Stimulated activated naive CD8-positive, alpha-beta T cell treated with anti-CD3 and anti-CD28 coated beads, Interleukin-15, amount 100 ng/mL, for 72 hours (primary cell): ENCODE measurements around the gene S100Z.
A peak's percentile ranks its signal among the peaks of the same experiment; 100 is the strongest.
"Not testable (repeated sequence)": the region's sequence is repeated elsewhere in the genome, so short reads cannot be mapped to it uniquely, and the experiment has no call there.

ENCODE experiments used
- ATAC-seq: fragments of 150-1000 bp; cut with Tn5 transposase; 2 replicates; pipeline ENCODE4 v1.10.0; 2021; ENCODE audit warnings: mild to moderate bottlenecking, moderate library complexity
- DNase-seq, 2 donors: peaks; one replicate each; pipeline ENCODE4 v3.0.0; 2021 to 2022
- H3K27ac Mint-ChIP-seq, 2 donors: one replicate each; pipeline ENCODE4 v1.8.0; 2022; ENCODE audit warnings: mild to moderate bottlenecking in 2 of 2, mixed read lengths in 2 of 2, moderate library complexity in 2 of 2
- H3K27me3 Mint-ChIP-seq: one replicate; pipeline ENCODE4 v1.8.0; 2022; ENCODE audit warnings: mixed read lengths
- H3K4me1 Mint-ChIP-seq: one replicate; pipeline ENCODE4 v1.8.0; 2022; ENCODE audit warnings: mild to moderate bottlenecking, mixed read lengths
- H3K4me3 Mint-ChIP-seq, 2 donors: one replicate each; pipeline ENCODE4 v1.8.0; 2022; ENCODE audit warnings: mild to moderate bottlenecking in 2 of 2, mixed read lengths in 2 of 2, moderate library complexity in 1 of 2
- H3K9me3 Mint-ChIP-seq, 2 donors: one replicate each; pipeline ENCODE4 v1.8.0; 2022; ENCODE audit warnings: mixed read lengths in 2 of 2

The S100Z gene

GRCh38 chr5:76849419-76850291 is at the start of gene S100Z:
TSS of gene S100Z (plus strand) at chr5:76850014. CDS start at chr5:76875360, 25,346 bp downstream.
- peak in 1 of 2 donors; percentile 26 for DNase-seq
- no peaks in the 10 kb centered on the region for H3K9me3 Mint-ChIP-seq

GRCh38 chr5:76800579-76800978 is 49.2 kb upstream of the S100Z start:
- H3K4me1 Mint-ChIP-seq = no peaks in the 10 kb centered on the region
- DNase-seq = no peak
- no peaks in the 10 kb centered on the region for H3K9me3 Mint-ChIP-seq
- ATAC-seq = no peak
- H3K27me3 Mint-ChIP-seq = peaks cover 18% of the 10 kb centered on the region
- no peak overlapping the region for H3K4me3 Mint-ChIP-seq
- H3K27ac Mint-ChIP-seq = peak overlapping the region in 1 of 2 donors; percentile 6

More at GRCh38 chr5:76849419-76850291, at the start of gene S100Z:
- peak within 1 kb of the TSS; percentile 0 to 6 for H3K4me3 Mint-ChIP-seq
- ATAC-seq = peak; percentile 78
- peak within 1 kb of the TSS; percentile 4 to 14 for H3K27ac Mint-ChIP-seq
- H3K27me3 Mint-ChIP-seq = no peaks in the 10 kb centered on the region
- peaks cover 15% of the 10 kb centered on the region for H3K4me1 Mint-ChIP-seq

DNA sequence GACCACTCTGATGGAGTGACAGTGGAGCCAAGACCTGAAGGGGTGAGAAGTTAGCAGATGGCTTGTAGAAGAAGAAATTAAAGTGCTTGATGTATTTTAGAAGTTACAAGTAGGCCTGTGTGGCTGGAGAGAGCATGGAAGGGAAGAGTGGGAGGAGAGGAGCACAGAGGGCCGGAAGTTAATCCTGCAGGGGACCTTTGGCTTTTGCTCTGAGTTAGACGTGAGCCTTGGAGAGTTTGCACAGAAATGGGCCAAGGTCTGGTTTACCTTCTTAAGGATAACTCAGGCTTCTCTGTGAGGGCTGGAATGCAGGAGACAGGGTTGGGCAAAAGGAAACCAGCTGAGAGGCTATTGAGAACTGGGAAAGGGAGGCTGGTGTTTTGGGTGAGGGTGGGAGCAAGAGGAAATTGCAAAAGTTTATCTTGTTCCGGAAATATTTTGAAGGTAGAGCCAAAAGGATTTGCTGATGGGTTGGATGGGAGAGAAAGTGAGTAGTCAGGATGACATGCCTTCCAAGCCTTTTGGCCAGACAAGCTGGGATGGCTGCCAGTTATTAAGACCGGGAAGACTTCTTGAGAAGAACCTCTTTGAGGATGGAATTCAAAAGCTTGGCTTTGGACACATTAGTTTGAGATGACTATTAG is 48.5 kb upstream of the S100Z start:
- ATAC-seq (no peak), DNase-seq (no peak)
- no peaks in the 10 kb centered on the region for H3K4me1 Mint-ChIP-seq
- H3K27ac Mint-ChIP-seq = peak overlapping the region in 1 of 2 donors; percentile 19
- no peak overlapping the region for H3K4me3 Mint-ChIP-seq
- peaks cover 18% of the 10 kb centered on the region for H3K27me3 Mint-ChIP-seq
- no peaks in the 10 kb centered on the region for H3K9me3 Mint-ChIP-seq

GRCh38 chr5:76801803-76802195 is 48.0 kb upstream of the S100Z start:
- Mint-ChIP-seq H3K4me1 (no peaks in the 10 kb centered on the region), H3K9me3 (no peaks in the 10 kb centered on the region), H3K27ac (no peak overlapping the region), H3K27me3 (peaks cover 18% of the 10 kb centered on the region), H3K4me3 (no peak overlapping the region)
- ATAC-seq = no peak
- no peak for DNase-seq

DNA sequence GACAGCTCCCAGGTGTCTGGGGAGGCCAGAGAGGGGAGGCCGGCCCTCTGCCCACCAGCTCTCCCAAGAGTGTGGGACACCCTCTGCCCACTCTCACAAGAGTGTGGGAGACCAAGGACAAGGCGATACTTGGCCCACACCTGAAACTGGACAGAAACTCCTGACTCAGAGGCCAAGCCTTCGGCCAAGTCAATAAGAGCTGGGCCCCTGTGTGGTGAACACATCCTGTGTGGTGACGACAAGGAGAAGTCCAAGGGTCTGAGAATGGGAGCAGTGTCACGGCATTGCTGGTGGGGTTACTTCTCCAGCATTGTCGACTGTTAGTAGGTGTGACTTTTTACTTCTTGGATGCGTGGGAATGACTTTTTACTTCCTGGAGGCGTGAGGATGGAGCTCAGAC is 45.5 kb upstream of the S100Z start:
- Mint-ChIP-seq H3K4me1 (no peaks in the 10 kb centered on the region), H3K9me3 (no peaks in the 10 kb centered on the region), H3K4me3 (no peak overlapping the region), H3K27me3 (peaks cover 18% of the 10 kb centered on the region), H3K27ac (no peak overlapping the region)
- DNase-seq (no peak), ATAC-seq (no peak)

- Mint-ChIP-seq H3K9me3 (no peaks in the 10 kb centered on the region), H3K4me3 (no peak overlapping the region), H3K4me1 (no peaks in the 10 kb centered on the region), H3K27me3 (peaks cover 12% of the 10 kb centered on the region), H3K27ac (no peak overlapping the region)
- ATAC-seq (no peak), DNase-seq (no peak)
Measured at GRCh38 chr5:76805821-76806505, 43.9 kb upstream of the S100Z start.

DNA sequence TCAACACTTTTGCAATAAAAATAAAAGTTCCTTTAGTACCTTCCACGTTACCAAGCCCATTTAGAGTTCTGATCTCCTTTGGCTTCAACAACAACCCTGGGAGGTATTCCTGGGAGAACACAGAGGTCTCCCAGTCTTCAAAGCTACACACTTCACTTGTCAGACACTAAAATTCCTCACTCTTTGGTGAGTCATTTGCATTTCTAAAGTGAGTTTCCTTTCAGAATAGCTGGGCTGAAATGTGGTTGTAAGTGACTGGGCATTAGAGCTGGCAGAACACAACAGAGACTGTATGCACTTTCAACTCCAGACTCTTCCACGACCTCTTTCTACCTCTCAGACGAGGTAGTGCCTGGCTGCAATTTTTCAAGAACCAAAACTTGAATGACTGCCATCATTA is 42.5 kb upstream of the S100Z start:
- no peaks in the 10 kb centered on the region for H3K4me1 Mint-ChIP-seq
- H3K27ac Mint-ChIP-seq = no peak overlapping the region
- no peaks in the 10 kb centered on the region for H3K9me3 Mint-ChIP-seq
- no peak for ATAC-seq
- no peak overlapping the region for H3K4me3 Mint-ChIP-seq
- H3K27me3 Mint-ChIP-seq = no peaks in the 10 kb centered on the region
- no peak for DNase-seq

DNA sequence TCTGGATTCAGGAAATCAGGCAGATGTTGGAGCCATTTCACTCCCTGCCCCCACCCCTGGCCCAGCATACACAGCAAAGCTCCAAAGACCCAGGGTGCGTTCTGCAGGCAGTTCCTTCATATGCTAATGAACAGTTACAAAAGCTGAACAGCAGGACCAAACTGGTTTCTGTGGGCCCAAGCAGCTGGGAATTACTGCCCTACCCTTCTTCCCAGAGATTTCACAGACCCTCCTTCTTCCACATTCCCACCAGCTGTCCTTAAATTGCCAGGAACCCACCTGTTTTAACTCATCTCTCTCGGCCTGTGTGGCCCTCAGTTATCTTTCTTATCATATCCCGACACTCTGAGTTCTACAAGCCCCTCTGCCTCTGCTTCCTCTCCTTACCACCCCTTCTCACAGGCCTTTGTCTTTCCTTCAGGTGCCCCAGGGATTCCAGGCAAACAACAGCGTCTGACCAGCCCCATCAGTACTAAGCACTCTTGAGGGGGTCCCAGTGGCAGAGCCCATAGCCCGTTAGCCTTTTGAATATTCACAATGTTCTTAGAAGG is 41.6 kb upstream of the S100Z start:
- Mint-ChIP-seq H3K9me3 (no peaks in the 10 kb centered on the region), H3K27ac (no peak overlapping the region), H3K4me1 (no peaks in the 10 kb centered on the region), H3K4me3 (no peak overlapping the region), H3K27me3 (no peaks in the 10 kb centered on the region)
- ATAC-seq (no peak), DNase-seq (no peak)

- H3K4me3 Mint-ChIP-seq = no peak overlapping the region
- no peaks in the 10 kb centered on the region for H3K4me1 Mint-ChIP-seq
- ATAC-seq (no peak), DNase-seq (no peak)
- H3K9me3 Mint-ChIP-seq = no peaks in the 10 kb centered on the region
- no peaks in the 10 kb centered on the region for H3K27me3 Mint-ChIP-seq
- no peak overlapping the region for H3K27ac Mint-ChIP-seq
Measured at GRCh38 chr5:76809141-76809540, 40.7 kb upstream of the S100Z start.

DNA sequence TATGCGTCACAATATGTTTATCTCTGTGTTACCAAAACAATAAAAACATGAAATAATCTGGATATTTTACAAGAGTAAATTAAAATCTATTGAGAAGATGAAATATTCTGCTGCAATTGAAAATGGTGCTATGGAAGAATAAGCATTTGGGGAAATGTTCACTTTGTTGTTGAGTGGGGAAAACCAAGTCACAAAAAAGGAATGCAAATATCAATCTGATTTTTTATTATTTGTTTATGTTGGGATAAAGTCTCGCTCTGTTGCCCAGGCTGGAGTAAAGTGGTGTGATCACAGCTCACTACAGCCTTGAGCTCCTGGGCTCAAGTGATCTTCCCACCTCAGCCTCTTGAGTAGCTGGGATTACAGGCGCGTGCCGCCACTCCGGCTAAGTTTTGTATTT is 39.6 kb upstream of the S100Z start:
- H3K27me3 Mint-ChIP-seq = peaks cover 2% of the 10 kb centered on the region
- no peaks in the 10 kb centered on the region for H3K4me1 Mint-ChIP-seq
- no peak overlapping the region for H3K27ac Mint-ChIP-seq
- H3K4me3 Mint-ChIP-seq = no peak overlapping the region
- DNase-seq (no peak), ATAC-seq (no peak)
- no peaks in the 10 kb centered on the region for H3K9me3 Mint-ChIP-seq

GRCh38 chr5:76811214-76811613 is 38.6 kb upstream of the S100Z start:
- peaks cover 12% of the 10 kb centered on the region for H3K27me3 Mint-ChIP-seq
- H3K4me1 Mint-ChIP-seq = no peaks in the 10 kb centered on the region
- H3K27ac Mint-ChIP-seq = no peak overlapping the region
- no peak overlapping the region for H3K4me3 Mint-ChIP-seq
- DNase-seq (no peak), ATAC-seq (no peak)
- no peaks in the 10 kb centered on the region for H3K9me3 Mint-ChIP-seq

- H3K27me3 Mint-ChIP-seq = peaks cover 22% of the 10 kb centered on the region
- not testable (repeated sequence) for ATAC-seq, H3K4me1 Mint-ChIP-seq, DNase-seq, H3K4me3 Mint-ChIP-seq, H3K27ac Mint-ChIP-seq, H3K9me3 Mint-ChIP-seq
Measured at GRCh38 chr5:76812209-76812608, 37.6 kb upstream of the S100Z start.

- Mint-ChIP-seq H3K4me1 (peaks cover 6% of the 10 kb centered on the region), H3K27me3 (peaks cover 38% of the 10 kb centered on the region), H3K9me3 (no peaks in the 10 kb centered on the region), H3K27ac (no peak overlapping the region), H3K4me3 (no peak overlapping the region)
- DNase-seq (no peak), ATAC-seq (no peak)
Measured at GRCh38 chr5:76813982-76814562, 35.7 kb upstream of the S100Z start.

DNA sequence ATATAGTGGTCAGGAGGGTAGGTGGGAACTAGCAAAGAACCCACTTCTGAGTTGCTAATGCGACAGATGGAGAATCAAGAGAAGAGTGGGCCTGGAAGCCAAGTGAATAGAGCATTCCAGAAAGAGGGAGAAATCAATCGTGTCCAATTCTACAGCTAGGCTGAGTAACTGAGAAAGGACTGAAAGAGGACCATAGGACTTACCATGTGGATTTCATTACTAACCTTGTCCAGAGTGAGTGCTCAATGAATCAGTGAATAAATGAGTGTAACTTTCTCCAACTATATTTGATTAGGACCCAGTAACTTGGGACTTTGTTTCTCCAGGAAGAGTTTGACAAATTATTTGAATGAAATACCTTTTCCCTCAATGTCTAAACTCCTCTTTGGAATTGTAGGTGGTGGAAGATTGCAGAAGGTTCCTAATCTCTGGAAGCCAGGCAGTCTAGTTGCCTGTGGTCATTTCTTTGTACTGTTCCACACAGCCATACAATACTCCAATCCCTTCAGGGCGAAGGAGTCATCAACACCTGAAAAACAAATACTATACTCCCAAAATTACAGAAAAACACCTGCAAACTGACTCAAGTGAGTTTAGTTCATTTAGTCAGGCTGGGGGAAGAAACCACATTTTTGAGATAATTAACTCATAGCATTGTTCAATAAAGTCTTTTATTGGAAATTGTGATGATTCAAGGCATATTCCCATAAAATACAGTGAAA is 33.5 kb upstream of the S100Z start:
- no peak for DNase-seq
- no peak for ATAC-seq
- no peak overlapping the region for H3K4me3 Mint-ChIP-seq
- H3K27ac Mint-ChIP-seq = no peak overlapping the region
- peaks cover 45% of the 10 kb centered on the region for H3K27me3 Mint-ChIP-seq
- H3K4me1 Mint-ChIP-seq = peaks cover 12% of the 10 kb centered on the region
- no peaks in the 10 kb centered on the region for H3K9me3 Mint-ChIP-seq
